HG02884 (cell line): Measurements from ENCODE around the gene LIMCH1.

Source experiments
- ATAC-seq: cut with Tn5 transposase; IDR thresholded peaks from one replicate; pipeline ENCODE4 v1.9.1; 2021; ENCODE audit warnings: mild to moderate bottlenecking, moderate library complexity; ENCODE audit not compliant: unreplicated experiment

The LIMCH1 gene

GRCh38 chr4:41749631-41750039 is 211.7 kb downstream of the LIMCH1 start:
- ATAC-seq = no peak
